Stimulated activated CD4-positive, alpha-beta T cell treated with anti-CD3 and anti-CD28 coated beads, Interleukin-12 subunit alpha, Interleukin-12 subunit beta, amount 100 ng/mL, for 24 hours (primary cell): ENCODE measurements around the gene ACSF3.

ENCODE experiments used
- DNase-seq, 2 experiments: peaks; one replicate each; pipeline ENCODE4 v3.0.0-alpha.2; 2020; ENCODE audit warnings: low read depth in 2 of 2

Gene ACSF3

GRCh38 chr16:89095491-89095951 is 1.9 kb downstream of the ACSF3 start:
- DNase-seq = no peak

- DNase-seq = no peak
Measured at GRCh38 chr16:89096042-89096717, 2.5 kb downstream of the ACSF3 start.

GRCh38 chr16:89096768-89097391 is 3.2 kb downstream of the ACSF3 start:
- peak; percentile 43 to 44 for DNase-seq

- no peak for DNase-seq
Measured at GRCh38 chr16:89097392-89097772, 3.7 kb downstream of the ACSF3 start.

- no peak for DNase-seq
Measured at GRCh38 chr16:89098767-89099430, 5.2 kb downstream of the ACSF3 start.

- no peak for DNase-seq
Measured at GRCh38 chr16:89099905-89100304, 6.3 kb downstream of the ACSF3 start.

DNA sequence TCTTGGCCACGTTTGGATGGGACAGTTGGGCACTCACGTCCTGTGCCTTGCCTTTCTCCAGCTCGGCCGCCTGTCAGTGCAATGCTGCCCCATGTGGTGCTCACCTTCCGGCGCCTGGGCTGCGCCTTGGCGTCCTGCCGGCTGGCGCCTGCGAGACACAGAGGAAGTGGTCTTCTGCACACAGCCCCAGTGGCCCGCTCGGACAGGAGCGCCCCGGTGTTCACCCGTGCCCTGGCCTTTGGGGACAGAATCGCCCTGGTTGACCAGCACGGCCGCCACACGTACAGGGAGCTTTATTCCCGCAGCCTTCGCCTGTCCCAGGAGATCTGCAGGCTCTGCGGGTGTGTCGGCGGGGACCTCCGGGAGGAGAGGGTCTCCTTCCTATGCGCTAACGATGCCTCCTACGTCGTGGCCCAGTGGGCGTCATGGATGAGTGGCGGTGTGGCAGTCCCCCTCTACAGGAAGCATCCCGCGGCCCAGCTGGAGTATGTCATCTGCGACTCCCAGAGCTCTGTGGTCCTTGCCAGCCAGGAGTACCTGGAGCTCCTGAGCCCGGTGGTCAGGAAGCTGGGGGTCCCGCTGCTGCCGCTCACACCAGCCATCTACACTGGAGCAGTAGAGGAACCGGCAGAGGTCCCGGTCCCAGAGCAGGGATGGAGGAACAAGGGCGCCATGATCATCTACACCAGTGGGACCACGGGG is 7.1 kb downstream of the ACSF3 start:
- no peak for DNase-seq

DNA sequence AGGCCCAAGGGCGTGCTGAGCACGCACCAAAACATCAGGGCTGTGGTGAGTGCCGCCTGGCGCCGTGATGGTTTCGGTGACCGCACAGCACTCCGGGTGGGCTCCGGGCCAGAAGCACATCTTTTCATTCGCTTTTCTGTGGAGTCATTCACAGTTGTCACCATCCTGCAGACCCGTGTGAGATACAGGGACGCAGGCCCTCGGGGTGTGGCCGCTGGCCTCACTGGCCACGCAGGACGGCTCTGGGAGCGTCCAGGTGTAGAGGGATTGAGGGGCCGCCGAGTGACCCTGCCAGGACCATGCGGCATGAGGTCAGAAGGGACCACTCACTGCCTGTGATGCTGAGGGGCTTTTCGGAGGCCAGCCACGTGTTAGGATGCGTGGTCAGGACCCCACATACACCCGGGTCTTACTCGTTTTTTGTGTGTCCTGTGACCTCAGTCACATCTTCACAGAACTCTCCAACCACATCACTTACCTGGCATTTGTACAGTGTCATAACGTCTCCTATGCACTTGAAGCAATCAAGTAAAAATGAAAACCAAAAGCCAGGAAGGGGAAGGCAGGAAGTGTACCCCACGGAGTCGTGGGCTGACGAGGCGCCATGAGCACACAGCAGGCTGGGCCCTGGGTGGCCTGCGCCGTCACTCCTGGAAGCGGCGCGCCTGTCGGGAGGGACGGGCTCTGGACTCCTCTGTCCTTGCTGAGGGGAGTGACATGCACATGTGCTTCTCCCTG is 7.8 kb downstream of the ACSF3 start:
- no peak for DNase-seq

GRCh38 chr16:89102041-89102471 is 8.4 kb downstream of the ACSF3 start:
- no peak for DNase-seq

DNA sequence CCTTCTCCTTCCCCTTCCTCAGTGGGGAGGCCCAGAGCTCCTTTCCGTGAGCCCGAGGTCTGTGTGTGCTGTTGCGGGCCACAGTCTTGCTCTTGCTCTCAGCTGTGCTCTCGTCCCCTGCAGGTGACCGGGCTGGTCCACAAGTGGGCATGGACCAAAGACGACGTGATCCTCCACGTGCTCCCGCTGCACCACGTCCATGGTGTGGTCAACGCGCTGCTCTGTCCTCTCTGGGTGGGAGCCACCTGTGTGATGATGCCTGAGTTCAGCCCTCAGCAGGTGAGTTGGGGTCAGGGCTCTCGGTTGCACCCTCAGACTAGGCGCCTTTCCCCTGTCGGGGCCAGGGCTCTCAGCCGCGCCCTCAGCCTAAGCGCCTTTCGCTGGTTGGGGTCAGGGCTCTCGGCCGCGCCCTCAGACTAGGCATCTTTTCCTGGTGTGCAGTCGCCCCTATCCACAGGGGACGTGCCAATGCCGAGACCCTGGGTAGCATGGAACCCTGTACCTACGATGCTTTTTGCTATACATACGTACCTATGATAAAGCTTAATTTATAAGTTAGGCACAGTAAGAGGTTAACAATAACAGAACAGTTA is 8.9 kb downstream of the ACSF3 start:
- DNase-seq = no peak

DNA sequence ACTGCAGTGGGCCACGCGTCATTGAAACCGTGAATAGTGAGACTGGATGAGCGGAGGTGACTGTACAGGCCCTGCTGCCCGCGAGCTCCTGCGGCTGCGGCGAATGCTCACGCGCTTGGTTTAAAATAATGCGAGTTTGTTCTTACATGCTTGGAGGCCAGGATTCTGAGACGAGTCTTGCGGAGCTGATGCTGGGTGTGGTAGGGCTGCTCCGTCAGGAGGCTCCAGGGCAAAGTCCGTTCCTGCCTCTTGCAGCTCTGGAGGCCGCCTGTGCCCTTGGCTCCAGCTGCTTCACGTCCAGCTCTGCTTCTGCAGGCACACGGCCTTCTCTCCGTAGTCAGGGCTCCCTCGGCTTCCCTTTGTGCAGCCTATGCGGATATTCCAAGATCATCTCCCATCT is 9.5 kb downstream of the ACSF3 start:
- DNase-seq = no peak

DNA sequence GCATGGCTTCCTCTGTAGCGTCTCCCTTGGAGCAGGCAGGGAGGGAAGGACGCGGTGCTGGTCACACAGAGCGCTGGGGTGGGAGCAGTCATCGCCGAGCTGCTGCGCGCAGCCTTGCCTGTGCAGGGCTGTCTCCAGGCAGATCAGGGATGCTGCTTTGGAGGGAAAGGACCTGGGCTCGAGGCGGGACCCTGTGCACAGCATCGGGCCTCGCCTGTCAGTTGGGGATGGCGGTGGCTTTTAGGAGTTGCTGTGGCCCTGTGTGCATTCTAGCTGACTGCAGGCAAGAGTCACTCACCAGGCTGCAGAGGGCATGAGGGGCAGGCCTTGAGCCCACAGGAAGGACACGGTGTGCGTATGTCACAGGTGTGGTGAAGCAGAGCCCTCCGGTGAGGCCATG is 10.1 kb downstream of the ACSF3 start:
- DNase-seq = no peak

DNA sequence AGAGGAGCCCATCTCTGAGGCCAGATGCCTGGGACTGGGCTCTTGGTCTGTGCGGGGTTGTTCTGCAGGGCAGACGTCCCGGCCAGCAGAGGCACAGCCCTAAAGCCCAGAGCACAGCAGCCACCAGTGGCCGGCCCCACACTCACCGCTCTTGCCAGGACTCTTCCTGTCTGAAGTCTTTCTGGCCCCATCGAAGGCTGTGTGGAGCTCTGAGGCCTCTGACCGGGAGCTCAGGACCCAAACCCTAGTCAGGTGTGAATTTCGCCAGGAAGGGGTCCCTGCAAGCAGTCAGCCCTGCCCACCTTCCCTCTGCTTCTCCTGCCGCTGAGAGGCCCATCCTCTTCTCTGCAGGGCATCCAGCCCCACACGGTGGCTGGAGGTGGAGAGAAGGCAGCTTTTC is 10.7 kb downstream of the ACSF3 start:
- no peak for DNase-seq

DNA sequence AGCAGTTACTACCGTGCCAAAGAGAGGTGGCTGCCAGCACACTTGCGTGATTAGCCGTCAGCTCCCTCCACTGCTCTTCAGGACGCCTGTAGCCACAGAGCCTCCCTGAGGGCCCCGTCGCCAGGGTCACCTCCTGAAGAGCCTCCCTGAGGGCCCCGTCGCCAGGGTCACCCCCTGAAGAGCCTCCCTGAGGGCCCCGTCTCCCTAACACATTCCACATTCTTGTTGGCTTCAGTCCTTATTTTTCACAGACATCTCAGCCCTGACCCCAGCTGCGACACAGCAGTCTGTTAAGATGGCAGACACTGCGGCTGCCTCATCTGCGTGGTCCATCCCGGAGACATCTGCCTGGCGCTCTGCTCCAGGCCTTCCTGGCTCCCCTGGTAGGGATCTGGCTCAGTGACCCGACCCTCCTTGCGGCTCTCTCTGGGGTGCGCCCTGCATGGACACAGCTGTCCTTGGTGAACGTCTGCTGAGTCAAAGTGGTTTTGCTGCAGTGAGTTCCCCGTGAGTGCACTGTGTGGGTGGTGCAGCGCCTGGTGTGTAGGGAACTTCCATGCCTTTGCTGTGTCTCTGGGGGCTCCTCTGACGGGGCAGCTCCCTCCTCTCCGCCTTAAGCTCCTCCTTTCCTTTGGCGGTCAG is 11.4 kb downstream of the ACSF3 start:
- no peak for DNase-seq

- DNase-seq = no peak
Measured at GRCh38 chr16:89105599-89106151, 12.0 kb downstream of the ACSF3 start.

DNA sequence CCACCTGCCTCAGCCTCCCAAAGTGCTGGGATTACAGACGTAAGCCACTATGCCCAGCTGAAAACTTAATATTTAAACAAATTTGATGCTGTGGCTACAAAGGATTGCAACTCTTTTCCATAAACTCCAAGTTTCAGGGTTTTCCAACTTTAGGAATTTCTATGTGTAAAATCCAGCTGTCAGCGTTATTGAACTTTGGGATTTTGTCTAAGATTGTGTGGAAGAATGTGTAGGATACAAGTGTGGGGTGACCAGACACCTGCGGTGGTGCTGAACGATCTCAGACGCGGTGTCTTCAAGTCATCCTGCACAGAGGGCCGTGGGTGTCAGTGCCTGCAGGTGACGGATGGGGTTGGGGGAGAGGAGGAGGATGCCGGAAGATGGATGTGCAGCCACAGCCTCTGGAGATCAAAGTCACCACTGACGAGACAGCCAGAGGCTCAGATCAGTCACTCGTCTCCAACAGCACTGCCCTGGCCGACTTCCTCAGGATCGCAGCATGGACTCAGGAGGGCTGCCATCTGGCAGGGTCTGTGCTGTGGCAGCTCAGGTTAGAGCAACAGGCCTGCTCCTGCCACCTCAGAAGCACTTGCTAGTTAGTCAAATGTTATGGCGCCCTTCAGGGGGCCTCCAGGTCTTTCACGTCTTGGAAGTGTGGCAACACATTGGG is 13.0 kb downstream of the ACSF3 start:
- DNase-seq = no peak

- no peak for DNase-seq
Measured at GRCh38 chr16:89107203-89107582, 13.5 kb downstream of the ACSF3 start.

- DNase-seq = no peak
Measured at GRCh38 chr16:89108416-89108815, 14.8 kb downstream of the ACSF3 start.

DNA sequence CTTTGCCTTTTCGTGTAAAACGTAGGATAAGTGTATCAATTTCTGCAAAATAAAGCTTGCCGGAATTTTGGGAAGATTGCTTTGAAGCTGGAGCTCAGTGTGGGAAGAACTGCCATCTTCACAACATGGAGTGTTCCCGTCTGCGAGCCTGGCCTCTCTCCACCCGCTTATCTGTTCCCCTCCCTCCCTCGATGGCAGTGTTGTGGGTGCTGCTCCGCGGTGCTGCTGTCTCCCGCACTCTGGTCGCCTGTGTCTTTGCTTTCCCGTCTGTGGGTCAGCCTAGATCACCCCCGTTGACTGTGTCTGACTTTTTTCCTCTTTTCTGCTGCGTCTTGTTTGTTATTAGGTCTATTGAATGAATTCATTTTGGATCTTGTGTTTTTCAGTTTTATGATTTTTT is 17.0 kb downstream of the ACSF3 start:
- DNase-seq = no peak

DNA sequence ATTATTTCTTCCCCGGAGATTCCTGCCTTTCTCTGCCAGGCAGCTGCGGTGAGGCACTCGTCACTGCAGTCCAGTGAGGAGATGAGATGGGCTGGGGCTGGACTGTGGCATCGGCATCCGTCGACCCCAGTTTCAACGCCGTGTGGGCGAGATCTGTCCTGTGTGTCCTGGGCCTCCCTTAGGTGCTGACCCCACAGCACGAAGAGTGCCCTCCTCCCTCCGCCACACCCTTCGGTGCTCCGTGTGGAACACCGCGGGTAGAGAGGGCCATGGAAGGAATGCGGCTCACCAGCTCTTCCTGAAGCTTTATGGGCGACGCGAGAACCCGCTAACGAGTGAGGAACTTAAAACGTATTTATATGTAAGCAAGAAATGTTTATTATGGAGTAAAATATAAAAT is 17.6 kb downstream of the ACSF3 start:
- no peak for DNase-seq
